ENCODE data around the gene DSCAM.

DNA sequence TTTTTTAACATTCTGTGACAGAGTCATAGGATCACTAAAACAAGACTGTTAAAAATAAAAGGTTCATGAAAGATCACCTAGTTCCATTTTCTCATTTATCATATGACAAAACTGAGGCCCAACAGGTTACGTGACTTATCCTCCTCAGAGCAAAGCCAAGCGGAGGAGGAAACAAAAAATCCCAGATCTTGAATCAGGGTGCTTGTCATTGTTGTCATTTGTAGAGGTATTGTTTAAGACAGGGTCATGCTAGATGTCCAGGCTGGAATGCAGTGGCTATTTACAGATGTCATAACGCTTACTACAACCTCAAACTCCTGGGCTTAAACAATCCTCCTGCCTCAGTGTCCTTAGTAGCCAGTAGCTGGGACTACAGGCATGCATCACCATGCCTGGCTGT lies 293.2 kb downstream of the DSCAM start:
- no peak for TF ChIP-seq POLR2A (IDR thresholded peaks at IDR 0.05)
- TF ChIP-seq, protein P1, sequence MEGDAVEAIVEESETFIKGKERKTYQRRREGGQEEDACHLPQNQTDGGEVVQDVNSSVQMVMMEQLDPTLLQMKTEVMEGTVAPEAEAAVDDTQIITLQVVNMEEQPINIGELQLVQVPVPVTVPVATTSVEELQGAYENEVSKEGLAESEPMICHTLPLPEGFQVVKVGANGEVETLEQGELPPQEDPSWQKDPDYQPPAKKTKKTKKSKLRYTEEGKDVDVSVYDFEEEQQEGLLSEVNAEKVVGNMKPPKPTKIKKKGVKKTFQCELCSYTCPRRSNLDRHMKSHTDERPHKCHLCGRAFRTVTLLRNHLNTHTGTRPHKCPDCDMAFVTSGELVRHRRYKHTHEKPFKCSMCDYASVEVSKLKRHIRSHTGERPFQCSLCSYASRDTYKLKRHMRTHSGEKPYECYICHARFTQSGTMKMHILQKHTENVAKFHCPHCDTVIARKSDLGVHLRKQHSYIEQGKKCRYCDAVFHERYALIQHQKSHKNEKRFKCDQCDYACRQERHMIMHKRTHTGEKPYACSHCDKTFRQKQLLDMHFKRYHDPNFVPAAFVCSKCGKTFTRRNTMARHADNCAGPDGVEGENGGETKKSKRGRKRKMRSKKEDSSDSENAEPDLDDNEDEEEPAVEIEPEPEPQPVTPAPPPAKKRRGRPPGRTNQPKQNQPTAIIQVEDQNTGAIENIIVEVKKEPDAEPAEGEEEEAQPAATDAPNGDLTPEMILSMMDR (IDR thresholded peaks at IDR 0.05): no peak
